K562 (cell line): Measurements from ENCODE around the gene NDUFB1. TPM values are rescaled to one million over a fixed set of nuclear protein-coding genes. Genes with fewer than 3 reads are reported as not detected.
A peak's percentile ranks its signal among the peaks of the same experiment; 100 is the strongest.

Experiments used
- MGA ChIP-seq: fragments of 450-650 bp; IDR thresholded peaks from 2 replicates; pipeline ENCODE4 v1.6.1; 2016; ENCODE audit warnings: mild to moderate bottlenecking, moderate library complexity
- MITF ChIP-seq: IDR thresholded peaks from 2 replicates; pipeline ENCODE4 v1.6.1; 2014; ENCODE audit warnings: antibody characterized with exemption
- NR2F6 ChIP-seq: fragments of 450-650 bp; formaldehyde crosslinking; IDR thresholded peaks from 2 replicates; pipeline ENCODE4 v1.4.0; 2020; ENCODE audit warnings: mild to moderate bottlenecking
- RBM22 ChIP-seq: fragments of 200-400 bp; formaldehyde crosslinking; IDR thresholded peaks from 2 replicates; pipeline ENCODE4 v1.6.1; 2018; ENCODE audit warnings: low read length, low read depth; ENCODE audit not compliant: poor library complexity, severe bottlenecking
- TAF7 ChIP-seq: fragments of 450-650 bp; IDR thresholded peaks from 2 replicates; pipeline ENCODE4 v1.6.1; 2016; ENCODE audit warnings: missing genetic modification characterization, missing compliant biosample characterization
- TCF7 ChIP-seq: sonication (generic); IDR thresholded peaks from 2 replicates; pipeline ENCODE4 v1.6.1; 2016; ENCODE audit warnings: antibody characterized with exemption, borderline replicate concordance
- ZNF449 ChIP-seq: fragments of 250-450 bp; sonication (Bioruptor Pico); IDR thresholded peaks from 2 replicates; pipeline ENCODE4 v1.8.0; 2022; ENCODE audit warnings: moderate library complexity, mild to moderate bottlenecking, inconsistent platforms
- ZNF584 ChIP-seq: fragments of 200-800 bp; sonication (Bioruptor generic); IDR thresholded peaks from 2 replicates; pipeline ENCODE4 v1.6.1; 2016; ENCODE audit warnings: low read depth, mild to moderate bottlenecking, missing genetic modification characterization, missing compliant biosample characterization
- polyA plus RNA-seq, 8 experiments: library from polyadenylated mRNA; depleted of rRNA in 4 of 8; stranded (reverse) in 5 of 8; unstranded in 3 of 8; fragments of >200 nt; fragmentation: Nextera tagmentation in 2 of 8; fragmentation: Illumina TruSeq in 1 of 8; extraction: Ambion mirVana in 2 of 8; extraction: Trizol in 1 of 8; gene quantifications; 2 replicates each; pipeline versions ENCODE4 v1.2.1 to v1.2.3, GENCODE V29; 2011 to 2014; ENCODE audit warnings: inconsistent platforms in 1 of 8, missing spikeins in 1 of 8
- total RNA-seq, 7 experiments: library from RNA; depleted of rRNA in 6 of 7; stranded (reverse); fragments of >200 nt in 6 of 7; fragmentation: Illumina TruSeq in 2 of 7; extraction: Trizol in 2 of 7; gene quantifications; 2 replicates each; pipeline versions ENCODE4 v1.2.1 to v1.2.3, GENCODE V29; 2011 to 2021; ENCODE audit warnings: low replicate concordance in 1 of 7
- TF ChIP-seq, protein P1 (sequence below): IDR thresholded peaks from 2 replicates; pipeline ENCODE4 v1.6.1; 2016; ENCODE audit warnings: missing genetic modification characterization, missing compliant biosample characterization

The NDUFB1 gene
- total and polyA plus RNA-seq, 9 of the 15 experiments (the other 6 are each of a cell fraction or from before 2014, with no cell fraction given) = 102 to 767 (median 325) TPM

GRCh38 chr14:92121670-92122350 is at the start of gene NDUFB1, which contains the start of gene CPSF2 (continued):
- TF ChIP-seq, protein P1, sequence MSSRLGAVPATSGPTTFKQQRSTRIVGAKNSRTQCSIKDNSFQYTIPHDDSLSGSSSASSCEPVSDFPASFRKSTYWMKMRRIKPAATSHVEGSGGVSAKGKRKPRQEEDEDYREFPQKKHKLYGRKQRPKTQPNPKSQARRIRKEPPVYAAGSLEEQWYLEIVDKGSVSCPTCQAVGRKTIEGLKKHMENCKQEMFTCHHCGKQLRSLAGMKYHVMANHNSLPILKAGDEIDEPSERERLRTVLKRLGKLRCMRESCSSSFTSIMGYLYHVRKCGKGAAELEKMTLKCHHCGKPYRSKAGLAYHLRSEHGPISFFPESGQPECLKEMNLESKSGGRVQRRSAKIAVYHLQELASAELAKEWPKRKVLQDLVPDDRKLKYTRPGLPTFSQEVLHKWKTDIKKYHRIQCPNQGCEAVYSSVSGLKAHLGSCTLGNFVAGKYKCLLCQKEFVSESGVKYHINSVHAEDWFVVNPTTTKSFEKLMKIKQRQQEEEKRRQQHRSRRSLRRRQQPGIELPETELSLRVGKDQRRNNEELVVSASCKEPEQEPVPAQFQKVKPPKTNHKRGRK (tag) = no peak
- no peak for TF ChIP-seq TCF7
- no peak for TF ChIP-seq RBM22
- no peak for TF ChIP-seq MITF
- TF ChIP-seq TAF7 (tag) = peak; percentile 98
- TF ChIP-seq ZNF449 (CRISPR knock-in tag) = no peak
- peak; percentile 32; the same call in 1 of the 2 replicates for TF ChIP-seq MGA
- no peak for TF ChIP-seq NR2F6 (CRISPR knock-in tag)
- no peak for TF ChIP-seq ZNF584
